DMS153 (cell line): ENCODE measurements around the gene TBC1D2B.

Source experiments
- DNase-seq: peaks from one replicate; lab custom pipeline; 2025; lab: John Stamatoyannopoulos, UW

Gene TBC1D2B

DNA sequence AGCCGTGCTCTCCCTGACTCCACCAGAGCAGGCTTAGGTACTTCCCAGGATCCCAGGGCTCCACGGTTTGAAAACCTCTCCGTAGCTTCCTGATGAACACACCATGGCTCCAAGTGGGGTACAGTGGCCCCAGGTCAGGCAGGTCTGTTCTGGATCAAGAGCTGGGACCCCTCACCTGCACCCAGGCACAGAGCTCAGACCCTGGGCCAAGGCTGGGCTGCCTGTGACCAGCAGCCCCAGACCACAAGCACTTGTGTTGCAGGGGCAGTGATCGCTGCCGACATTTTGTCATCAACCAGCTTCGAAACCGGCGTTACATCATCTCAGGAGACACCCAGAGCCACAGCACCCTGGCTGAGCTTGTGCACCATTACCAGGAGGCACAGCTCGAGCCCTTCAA is 20.2 kb upstream of the TBC1D2B start:
- DNase-seq = no peak

DNA sequence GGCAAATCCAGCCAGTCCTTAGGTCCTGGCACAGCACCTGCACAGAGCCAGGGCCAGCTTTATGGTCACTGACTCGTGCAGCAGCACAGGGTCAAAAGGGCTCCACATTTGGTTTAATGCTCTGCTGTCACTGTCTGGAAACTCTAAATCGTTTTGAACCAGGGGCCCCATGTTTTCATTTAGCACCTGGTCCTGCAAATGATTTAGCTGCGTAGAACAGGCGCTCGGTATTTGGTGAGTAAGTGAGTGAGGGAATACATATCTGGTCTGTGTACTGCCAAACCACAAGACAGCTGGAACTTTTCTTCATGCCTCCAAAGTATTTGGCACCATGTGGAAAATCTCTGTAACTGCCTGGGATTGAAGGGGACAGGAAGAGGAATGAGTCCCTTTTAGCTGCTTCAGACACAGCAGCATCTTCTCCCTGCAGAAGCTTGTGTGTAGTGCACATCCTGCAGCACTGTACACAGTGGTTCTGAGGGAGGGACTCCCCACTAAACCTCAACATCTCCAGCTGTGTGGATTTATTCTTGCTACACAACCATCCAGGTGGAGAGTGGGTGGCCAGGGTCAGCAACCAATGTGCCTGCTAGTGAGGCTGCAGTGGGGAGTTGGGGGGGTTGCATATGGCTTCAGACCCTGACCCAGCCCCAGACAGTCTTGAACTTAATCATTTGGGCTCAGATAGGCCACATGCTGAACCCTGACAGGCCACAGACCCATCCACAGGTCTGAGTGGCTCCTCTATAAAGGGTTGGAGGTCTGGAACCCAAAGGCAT is 15.9 kb upstream of the TBC1D2B start:
- DNase-seq = no peak

DNA sequence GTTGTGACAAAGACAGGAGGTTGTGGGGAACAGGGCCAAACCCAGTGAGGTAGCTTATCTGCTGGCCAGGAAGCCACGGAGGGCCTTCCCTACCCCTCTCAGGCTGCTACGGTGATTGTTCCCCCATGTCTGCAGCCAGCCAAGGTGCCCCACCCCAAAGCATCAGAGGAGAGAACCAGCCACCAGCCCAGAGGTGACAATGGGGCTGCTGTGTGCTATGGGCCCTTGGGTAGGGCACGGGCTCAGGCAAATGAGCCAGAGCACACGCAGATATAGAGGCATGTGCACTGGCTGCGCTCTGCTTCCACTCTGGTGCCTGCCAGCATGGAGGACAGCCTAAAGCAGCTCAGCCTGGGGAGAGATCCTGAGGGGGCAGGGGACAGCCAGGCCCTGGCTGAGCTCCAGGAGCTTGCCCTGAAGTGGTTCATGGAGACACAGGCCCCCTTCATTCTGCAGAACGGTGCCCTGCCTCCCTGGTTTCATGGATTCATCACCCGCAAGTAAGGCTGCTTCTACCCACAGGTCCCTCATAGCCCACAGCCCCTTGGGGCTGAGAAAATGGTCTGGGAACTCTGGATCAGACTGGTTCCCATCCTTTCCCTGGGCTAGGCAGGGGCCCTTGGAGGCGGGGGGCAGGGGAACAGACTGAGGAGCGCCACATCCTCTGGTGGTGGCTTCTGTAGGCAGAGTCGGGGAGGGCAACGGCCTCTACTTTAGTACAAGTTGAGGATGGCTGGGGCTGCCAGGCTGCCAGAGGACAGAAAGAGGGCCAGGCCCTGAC is 14.9 kb upstream of the TBC1D2B start, which contains the start of gene SH2D7:
Gene SH2D7 (plus strand): TSS at position 301 of the 781 bp plus-strand sequence. CDS start 24 bp downstream, at position 325.
- no peak for DNase-seq

DNA sequence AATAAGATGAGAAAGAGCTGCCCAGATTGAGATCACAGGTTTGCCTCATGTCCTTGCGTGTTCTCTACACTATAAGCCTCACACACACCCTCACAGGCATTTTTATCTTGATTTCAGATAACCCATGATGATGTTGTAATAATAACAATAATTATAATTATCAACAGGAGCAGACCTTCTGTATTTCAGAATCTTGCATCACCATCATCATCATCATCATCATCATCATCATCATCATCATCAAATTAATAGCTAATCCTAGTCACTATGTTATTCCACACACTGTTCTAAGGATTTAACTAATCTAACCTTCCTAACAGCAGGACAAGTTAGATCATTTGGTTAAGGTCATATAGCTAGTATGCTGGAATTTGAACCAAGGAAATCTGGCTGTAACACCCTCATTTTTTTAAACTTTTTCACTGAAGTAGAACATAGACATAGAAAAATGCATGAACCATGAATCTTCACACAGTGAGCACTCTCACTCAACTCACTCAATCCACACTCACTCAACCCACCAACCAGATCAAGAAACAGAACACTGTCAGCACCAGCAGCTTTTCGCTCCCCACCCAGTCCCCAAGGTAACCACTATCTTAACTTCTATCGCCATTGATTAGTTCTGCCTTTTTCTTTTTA is 13.0 kb upstream of the TBC1D2B start:
- no peak for DNase-seq

DNA sequence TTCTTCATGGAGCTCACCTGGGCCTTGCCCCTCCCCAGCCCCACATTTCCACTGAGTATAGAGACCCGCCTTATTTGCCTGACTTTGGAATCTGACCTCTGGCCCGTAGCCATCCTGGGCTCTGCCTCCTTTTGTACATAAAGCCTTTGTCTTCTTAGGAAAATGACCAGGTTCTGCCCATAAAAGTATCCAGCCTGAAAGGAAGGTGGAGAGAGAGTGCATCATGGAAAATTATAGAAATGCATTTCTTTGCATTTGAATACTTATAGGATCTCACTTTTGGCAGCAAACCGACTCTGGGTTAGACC is 11.2 kb upstream of the TBC1D2B start:
- DNase-seq = no peak

DNA sequence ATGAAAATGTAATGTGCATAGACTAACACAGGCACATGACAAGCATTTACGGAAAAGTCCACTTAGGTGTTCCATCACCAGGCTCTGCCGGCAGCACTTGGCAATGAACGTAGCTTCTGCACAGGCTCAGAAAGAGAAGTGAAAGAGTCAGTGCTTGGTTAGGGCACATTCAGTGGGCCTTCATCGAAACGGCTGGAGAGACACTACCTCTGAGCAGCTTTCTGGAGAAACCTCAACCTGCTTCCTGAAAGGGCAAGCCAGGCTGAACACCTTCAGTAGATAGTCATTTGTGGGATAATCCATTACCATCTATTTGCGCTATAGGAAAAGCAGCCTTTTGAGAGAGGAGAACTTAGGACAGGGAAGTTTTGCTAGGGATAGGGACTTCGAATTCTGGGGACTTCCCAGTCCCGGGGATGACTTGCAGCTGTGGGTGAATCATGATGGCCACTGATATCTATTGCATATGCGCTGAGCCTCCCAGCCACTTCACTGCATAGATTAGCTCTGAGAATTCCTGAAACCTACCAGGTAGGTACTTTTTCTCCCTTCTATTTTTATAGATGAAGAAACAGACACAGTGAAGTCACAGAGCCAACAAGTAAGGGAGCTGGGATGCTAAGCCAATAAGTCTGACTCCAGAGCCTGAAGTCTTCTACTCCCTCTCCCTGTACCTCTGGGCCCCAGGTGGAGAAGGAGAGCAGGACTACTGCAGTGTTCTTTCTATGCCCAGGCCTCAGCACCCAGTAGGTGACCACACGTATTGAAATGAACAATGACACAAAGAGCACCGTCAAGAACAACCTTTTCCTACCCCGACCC is 10.7 kb upstream of the TBC1D2B start:
- DNase-seq = no peak

DNA sequence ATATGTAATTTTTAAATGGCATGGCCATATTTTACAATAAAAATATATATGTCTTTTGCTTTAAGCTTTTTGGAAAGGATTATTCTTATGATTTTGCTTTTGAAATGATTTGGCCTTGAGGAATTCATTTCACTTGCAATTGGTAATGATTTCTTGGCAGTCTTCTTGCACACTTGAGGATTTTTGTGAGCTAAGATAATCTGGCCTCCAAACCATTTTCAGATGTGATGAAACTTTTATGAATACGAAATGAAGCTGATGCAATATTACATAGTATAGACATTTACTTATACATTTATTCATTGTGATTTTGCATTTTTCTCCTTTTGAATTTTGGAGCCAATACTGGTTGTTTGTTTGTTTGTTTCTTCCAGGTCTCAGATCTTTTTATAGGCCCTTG is 8.4 kb upstream of the TBC1D2B start:
- no peak for DNase-seq

DNA sequence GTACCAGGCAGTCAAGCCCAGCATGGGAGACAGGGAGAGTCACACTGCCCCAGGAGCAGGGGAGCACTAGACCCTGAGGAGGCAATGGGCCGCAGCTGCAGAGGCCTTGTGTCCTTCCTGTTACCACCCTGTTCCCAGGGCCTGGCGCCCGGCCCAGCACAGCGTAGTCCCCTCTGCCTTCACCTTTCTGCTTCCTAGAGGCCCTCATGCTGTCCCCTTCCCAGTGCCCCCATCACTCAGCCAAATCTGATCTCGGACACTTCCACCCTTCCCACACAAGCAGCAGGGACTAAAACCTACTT is 6.9 kb upstream of the TBC1D2B start:
- DNase-seq = no peak

DNA sequence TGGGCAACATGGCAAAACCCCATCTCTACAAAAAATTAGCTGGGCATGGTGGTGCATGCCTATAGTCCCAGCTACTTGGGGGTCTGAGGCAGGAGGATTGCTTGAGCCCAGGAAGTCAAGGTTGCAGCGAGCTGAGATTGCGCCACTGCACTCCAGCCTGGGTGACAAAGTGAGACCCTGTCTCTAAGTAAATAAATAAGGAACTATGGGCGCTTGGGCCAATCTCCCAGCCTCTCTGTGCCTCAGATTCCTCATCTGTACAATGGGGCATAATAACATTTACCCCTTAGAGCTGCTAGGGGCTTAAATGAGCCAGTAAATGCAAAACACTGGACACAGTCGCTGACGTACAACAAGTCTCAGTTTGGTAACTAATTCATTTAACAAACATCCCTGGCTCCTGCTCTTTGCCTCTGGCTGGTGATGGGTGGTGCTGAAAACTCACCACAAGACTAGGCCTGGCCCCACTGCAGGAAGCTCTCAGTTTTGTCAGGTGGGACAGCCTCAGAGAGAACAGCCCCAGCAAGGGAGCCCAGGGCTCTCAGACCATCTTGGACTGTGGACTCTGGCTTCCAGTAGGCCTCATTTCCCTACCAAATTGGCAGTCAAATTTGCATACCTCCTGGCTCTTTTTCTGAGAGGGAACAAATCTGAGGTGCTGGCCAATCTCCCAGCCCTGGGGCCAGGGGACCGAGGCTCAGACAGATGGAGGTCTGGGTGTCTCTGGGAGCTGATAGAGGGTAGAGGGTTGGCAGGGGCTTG is 6.4 kb upstream of the TBC1D2B start:
- no peak for DNase-seq

DNA sequence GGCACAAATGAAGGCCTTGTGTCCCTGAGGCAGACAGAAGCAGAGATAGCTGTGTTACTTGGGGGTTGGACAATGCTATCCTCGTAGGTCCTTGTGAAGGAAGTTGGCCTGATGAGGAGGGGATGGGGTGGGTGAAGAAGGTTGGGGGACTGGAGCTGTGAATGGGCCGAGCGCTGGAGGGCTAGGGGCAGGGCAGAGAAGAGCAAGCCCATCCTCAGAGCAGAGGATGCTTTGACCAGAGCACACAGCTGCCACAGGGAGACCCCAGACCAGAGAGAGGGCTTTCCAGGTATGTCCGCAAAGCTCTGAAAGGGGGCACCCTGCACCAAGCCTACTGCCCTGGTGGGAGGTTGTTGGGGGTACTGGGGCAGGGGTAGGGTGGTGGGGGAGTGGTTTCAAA is 5.7 kb upstream of the TBC1D2B start:
- no peak for DNase-seq

DNA sequence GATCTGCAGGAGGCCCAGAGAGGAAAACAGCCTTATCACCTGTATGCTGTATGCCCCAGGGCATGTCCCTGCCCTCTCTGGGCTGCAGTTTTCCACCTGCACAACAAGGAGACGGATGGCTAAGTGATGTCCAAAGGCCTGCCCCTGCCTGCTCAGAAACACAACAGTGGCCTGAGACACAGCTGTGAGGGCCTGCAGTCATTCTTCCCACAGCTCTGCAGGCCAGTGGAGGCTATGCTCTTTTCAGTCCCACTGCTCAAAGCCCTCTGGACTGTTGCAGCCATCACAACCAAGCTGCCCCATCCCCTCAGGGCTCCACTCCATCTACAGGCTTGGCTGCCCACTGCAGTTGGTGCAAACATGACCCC is 5.2 kb upstream of the TBC1D2B start:
- DNase-seq = no peak

DNA sequence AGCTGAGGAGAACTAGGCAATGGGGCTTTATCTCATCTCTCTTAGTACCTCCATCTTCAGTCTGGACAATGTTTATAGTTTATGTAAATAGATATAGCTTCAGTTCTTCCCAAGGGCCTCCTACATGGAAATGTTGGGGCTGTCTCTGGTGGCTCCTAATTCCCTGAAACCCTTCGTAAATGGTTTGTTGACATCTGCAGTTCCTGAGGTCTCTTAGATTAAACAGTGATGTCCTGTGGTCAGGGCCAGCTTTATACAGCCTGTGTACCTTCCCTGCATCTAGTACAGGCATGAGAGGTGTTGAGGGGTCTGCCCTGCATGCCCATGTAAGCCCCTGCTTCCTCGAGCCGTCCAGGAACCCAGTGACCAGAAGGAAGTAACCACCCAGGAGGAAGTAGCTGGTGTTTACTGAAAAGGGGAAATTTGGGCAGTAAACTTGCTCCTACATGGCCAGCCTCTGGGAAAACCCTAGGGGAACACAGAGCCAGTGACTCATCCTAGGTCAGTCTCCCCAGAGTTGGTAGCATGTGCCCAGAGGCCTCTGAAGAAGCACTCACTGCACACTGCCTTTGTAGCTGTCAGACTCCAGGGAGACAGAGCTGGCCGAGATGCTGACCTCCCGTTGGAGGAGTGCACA is 4.7 kb upstream of the TBC1D2B start:
- DNase-seq = no peak

DNA sequence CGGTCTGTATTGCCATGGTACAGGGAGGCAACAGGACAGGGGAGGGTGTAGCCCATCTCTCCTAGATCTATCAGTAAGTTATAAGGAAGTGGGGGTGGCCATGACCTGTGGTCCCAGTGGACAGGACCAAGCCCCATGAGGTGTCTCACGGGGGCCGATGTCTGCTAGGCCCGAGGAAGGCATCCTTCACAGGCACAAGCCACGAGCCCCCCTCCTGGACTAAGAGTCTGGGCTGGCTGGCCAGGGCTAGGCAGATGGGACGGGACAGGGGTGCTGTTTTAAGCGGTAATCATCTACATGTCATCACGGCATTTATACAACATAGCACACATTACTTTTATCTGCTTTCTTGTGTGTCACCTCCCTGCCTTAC is 2.6 kb upstream of the TBC1D2B start:
- no peak for DNase-seq

DNA sequence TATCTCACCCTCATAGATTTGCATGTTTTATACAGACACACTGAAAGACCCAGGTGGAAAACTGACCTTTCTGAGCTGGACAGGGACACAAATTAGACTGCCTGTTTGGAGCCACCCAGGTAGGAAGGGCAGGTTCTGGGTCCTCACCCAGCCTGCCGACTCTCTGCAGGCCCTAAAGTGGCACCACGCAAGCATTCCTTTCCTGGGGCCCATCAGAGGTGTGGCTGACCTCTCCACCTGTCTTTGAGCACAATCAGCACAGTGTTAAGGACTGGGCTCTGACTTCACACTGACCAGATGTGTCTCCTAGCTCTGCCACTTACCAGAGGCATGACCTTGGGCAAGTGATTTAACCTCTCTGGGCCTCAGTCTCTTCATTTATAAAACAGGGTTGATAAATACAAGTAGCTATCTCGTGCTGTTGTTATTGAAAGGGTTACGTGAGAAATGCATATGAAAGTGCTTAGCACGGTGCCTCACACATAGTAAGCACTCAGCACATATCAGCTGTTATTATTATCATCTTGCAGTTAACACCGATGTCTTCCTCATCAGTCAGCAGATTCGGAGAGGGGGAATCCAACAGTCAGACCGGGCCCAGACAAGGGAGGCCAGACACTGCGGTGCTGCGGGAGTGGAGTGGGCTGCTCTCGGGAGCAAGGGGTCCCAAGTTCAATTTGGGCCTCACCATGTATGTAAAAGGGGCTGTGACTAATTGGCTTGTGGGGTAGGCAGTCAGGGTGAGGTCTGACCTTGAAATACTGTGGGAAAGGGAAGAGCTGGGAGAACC is 2.0 kb upstream of the TBC1D2B start:
- DNase-seq = no peak

DNA sequence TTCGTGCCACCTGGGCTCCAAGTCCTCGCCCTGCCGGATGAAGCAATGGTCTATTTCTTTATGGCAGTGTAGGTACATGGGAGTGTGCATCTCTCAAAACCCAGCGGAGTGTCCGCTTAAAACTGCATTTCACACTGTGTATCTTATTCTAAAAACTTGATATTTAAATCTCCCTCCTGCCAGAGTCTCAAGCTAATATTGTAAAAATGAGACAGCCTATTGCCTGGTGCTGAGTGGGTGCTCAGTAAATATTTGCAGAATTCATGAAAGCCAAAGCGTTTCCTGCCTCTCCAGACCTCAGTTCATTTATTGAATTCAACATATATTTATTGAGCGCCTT is 330 bp upstream of the TBC1D2B start:
- DNase-seq = peak; percentile 24

DNA sequence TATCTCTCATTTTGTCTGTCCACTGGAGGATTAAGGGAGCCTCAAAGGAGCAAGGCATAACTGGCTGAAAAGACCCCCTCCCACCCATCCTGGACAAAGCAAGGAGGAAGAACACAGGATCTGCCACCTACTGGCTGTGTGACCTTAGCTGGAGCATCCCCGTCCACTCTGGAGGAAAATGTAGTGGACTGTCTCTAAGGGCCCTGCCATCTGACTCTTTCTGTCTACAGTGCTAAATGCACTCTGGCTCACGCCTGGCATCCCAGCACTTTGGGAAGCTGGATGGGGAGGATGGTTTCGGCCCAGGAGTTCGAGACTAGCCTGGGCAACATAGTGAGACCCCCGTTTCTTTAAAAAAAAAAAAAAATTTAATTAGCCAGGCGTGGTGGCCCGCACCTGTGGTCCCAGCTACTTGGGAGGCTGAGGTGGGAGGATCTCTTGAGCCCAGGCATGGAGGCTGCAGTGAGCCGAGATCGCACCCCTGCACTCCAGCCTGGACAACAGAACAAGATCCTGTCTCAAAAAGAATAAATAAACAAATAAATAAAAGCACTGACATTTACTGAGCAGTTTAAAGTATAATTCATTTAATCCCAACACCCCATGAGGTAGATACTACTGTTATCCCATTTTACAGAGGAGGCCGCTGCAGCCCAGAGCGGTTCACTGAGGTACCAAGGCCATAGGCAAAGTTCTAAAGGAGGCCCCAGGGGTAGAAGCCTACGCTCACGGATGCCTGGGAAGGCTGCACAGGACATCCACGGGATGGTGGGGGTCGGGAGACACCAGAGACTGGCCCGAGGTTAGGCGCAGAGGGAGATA is 1.1 kb downstream of the TBC1D2B start:
- DNase-seq = no peak

DNA sequence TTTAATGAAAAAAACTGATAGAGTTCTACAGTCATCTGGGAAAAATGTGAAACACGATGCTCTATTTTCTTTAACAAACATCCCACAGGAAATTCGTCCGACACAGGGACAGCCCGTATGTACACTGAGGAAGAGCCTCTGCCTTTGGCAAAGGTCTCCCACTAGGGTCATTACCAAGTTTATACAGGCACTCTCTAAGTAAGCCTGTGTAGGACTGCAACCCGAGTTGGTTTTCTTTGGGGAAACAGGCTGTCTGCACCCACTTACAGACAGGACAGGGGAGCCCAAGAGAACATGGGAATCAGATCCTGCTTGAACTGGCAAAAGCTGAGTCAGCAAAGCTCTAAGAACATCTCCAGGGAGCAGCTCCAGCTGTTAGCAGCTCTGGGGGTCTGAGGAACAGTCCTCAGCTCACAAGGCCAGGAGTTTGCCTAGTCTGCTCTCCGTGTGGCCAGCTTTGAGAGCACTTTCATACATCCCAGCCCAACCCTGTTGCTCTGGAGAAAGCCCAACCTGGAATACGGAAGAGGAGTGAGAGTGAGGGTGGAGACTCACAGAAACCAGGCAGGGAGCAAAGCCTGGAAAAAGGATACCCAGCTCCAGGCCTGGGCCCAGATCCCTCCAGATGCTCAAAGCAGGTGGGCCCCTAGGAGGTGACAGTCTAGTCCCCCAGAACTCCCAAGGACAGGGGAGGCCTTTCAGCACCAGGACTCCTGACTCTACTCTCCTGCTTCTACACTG is 1.9 kb downstream of the TBC1D2B start:
- no peak for DNase-seq

DNA sequence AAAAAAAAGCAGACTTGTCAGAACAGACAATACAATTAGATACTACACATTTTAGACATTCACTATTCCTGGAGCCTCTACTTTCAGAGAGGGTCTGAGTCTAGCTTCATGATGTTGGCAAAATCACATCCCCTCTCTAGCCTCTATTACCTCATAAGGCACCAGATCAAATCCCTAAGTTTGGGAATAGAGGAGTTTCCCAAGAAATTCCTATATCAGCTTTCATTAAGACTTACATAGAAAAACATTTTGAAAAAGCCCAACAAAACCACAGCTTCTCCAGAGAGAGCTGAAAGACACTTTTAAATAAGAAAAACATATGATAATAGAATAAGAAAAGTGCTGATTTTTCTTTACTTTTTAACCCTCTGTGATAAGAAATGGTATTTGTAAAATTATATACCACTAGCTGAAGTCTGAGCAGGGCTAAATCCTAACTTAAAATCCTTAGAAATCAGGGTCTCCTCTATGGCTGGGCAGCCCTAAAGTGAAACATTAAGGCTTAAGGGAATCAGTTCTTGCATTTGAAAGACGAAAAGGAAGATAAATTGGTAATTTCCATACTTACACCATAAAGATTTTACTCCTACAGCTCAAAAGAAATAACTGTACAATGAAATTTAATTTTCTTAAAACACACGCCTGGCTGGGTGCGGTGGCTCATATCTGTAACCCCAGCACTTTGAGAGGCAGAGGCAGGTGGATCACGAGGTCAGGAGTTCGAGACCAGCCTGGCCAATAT is 4.3 kb downstream of the TBC1D2B start:
- no peak for DNase-seq
